ENCODE results near the gene TFEC.

The TFEC gene

DNA sequence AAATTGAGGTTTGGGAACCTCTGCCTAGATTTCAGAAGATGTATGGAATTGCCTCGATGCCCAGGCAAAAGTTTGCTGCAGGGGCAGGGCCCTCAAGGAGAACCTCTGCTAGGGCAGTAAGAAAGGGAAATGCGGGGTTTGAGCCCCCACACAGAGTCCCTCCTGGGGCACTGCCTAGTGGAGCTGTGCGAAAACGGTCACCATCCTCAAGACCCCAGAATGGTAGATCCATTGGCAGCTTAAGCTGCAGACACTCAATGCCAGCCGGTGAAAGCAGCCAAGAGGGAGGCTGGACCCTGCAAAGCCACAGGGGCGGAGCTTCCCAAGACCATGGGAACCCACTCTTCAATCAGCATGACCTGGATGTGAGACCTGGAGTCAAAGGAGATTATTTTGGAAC lies 15.0 kb upstream of the TFEC start:
- no peak for TF ChIP-seq ZFX (IDR thresholded peaks at IDR 0.05; ENCODE audit: borderline replicate concordance)
- TF ChIP-seq, protein P1, sequence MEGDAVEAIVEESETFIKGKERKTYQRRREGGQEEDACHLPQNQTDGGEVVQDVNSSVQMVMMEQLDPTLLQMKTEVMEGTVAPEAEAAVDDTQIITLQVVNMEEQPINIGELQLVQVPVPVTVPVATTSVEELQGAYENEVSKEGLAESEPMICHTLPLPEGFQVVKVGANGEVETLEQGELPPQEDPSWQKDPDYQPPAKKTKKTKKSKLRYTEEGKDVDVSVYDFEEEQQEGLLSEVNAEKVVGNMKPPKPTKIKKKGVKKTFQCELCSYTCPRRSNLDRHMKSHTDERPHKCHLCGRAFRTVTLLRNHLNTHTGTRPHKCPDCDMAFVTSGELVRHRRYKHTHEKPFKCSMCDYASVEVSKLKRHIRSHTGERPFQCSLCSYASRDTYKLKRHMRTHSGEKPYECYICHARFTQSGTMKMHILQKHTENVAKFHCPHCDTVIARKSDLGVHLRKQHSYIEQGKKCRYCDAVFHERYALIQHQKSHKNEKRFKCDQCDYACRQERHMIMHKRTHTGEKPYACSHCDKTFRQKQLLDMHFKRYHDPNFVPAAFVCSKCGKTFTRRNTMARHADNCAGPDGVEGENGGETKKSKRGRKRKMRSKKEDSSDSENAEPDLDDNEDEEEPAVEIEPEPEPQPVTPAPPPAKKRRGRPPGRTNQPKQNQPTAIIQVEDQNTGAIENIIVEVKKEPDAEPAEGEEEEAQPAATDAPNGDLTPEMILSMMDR (IDR thresholded peaks at IDR 0.05): no peak
- no peak overlapping the region for H3K27ac ChIP-seq

GRCh38 chr7:116041615-116042014 lies 11.1 kb upstream of the TFEC start:
- no peak for TF ChIP-seq ZFX (IDR thresholded peaks at IDR 0.05; ENCODE audit: borderline replicate concordance)
- TF ChIP-seq, protein P1 (IDR thresholded peaks at IDR 0.05): no peak
- no peak overlapping the region for H3K27ac ChIP-seq

GRCh38 chr7:116037401-116037800 lies 6.8 kb upstream of the TFEC start:
- H3K27ac ChIP-seq: no peak overlapping the region
- no peak for TF ChIP-seq ZFX (IDR thresholded peaks at IDR 0.05; ENCODE audit: borderline replicate concordance)
- TF ChIP-seq, protein P1 (IDR thresholded peaks at IDR 0.05): no peak

DNA sequence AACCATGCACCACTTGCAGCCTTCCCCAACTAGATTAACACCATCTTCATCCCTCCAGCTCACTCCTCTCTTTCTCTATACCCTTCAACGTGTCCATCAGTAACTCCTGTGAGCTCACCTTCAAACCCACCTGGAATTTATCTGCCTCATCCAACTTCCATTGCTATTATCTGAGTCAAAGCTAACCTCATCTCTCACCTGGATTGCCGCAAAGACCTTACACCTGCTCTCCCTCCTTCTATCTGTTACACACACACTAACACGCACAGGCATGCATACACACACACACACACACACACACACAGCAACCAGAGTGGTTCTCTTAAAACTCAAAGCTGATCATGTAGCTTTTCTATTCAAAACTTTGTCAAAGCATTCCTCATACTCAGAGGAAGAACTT lies 3.8 kb upstream of the TFEC start:
- TF ChIP-seq, protein P1 (IDR thresholded peaks at IDR 0.05): no peak
- no peak for TF ChIP-seq ZFX (IDR thresholded peaks at IDR 0.05; ENCODE audit: borderline replicate concordance)
- H3K27ac ChIP-seq: no peak overlapping the region

DNA sequence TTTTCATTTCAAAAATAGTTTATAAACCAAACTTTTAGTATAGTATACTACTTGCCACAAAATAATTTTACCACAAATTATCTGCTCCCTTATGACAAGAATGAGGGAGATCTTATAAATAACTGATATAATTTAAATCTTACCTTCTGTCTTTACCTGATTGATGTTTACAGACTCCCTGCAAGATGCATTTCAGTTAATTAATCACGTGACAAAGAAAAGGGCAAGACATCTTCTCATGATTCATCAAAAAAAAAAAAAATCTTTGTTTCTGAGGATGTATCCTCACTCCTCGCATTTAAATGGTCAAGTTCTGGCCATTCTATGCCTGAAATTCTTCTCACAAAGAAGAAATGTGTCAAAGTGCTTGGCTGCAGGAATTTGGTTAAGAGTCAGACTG lies 2.3 kb upstream of the TFEC start:
- TF ChIP-seq, protein P1 (IDR thresholded peaks at IDR 0.05): no peak
- TF ChIP-seq ZFX (IDR thresholded peaks at IDR 0.05; ENCODE audit: borderline replicate concordance): no peak
- H3K27ac ChIP-seq: no peak overlapping the region

GRCh38 chr7:116028787-116029186 lies 1.8 kb downstream of the TFEC start:
- TF ChIP-seq, protein P1 (IDR thresholded peaks at IDR 0.05): no peak
- no peak for TF ChIP-seq ZFX (IDR thresholded peaks at IDR 0.05; ENCODE audit: borderline replicate concordance)
- H3K27ac ChIP-seq: no peak overlapping the region

DNA sequence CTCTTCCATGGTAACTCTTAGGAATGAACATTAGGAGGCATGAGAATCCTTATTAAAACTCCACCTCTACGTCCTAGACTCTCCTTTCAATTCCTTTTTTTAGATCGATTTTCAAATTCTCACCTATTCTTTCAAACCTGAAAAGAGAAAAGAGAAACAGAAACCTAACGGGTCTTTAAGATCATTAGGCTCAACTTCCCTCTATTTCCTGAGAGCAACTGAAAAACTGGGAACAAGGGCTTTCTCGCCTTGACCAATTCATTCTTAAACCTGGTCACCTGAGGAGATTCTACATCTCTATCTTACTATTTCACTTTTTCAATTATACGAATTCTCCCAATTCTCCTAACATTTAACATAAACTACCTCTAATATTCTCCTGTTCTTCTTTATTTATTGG lies 2.8 kb downstream of the TFEC start:
- TF ChIP-seq ZFX (IDR thresholded peaks at IDR 0.05; ENCODE audit: borderline replicate concordance): no peak
- TF ChIP-seq, protein P1 (IDR thresholded peaks at IDR 0.05): no peak
- no peak overlapping the region for H3K27ac ChIP-seq
